HG03066 (cell line): ENCODE data around the gene ZBTB7C.
"Not testable (repeated sequence)": the region's sequence is repeated elsewhere in the genome, so short reads cannot be mapped to it uniquely, and the experiment has no call there.

Source experiments
- ATAC-seq: cut with Tn5 transposase; IDR thresholded peaks from one replicate; pipeline ENCODE4 v1.9.1; 2021; ENCODE audit warnings: low read depth; ENCODE audit not compliant: unreplicated experiment

ZBTB7C gene

GRCh38 chr18:48408727-48409590 is at the start of gene ZBTB7C:
Gene ZBTB7C (minus strand): TSS chr18:48409383.
- ATAC-seq = no peak

- no peak for ATAC-seq
Measured at GRCh38 chr18:48456838-48457237, 47.7 kb upstream of the ZBTB7C start.

- ATAC-seq = no peak
Measured at GRCh38 chr18:48455555-48456478, 46.6 kb upstream of the ZBTB7C start.

- ATAC-seq = no peak
Measured at GRCh38 chr18:48454261-48454757, 45.1 kb upstream of the ZBTB7C start.

DNA sequence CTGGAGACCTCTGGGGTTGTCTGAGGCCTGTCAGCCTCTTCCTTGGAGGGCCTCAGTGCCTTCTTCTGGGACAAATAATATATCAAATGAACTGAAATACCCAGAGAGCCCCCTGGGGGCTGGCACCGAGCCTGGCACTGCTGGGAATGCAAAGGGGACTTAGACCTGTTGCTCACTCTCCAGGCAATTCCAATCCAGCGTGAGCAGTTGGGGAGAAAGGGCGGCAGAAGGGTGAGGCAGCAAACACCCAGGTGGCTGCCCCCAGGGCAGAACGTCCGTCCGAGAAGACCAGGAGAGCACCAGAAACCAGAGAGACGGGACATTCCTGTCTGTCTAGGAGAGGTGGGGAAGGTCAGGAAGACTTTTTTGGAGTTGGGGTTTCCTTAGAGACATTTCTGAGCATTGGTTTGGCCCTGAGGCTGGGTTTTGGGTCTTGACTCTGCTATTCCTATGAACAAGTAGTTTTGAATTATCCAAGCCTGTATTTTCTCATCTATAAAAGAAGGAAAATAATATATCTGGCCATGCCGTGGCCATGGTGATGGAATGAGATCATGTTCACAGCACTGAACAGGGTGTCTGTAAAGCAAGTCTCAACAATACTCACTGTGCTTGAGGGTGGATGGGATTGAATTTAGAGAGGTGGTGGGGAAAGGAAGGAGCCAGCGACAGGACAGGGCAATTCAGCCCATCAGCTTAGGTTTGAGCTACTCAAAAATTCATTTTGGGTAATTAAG is 44.3 kb upstream of the ZBTB7C start:
- no peak for ATAC-seq

- no peak for ATAC-seq
Measured at GRCh38 chr18:48452861-48453323, 43.7 kb upstream of the ZBTB7C start.

DNA sequence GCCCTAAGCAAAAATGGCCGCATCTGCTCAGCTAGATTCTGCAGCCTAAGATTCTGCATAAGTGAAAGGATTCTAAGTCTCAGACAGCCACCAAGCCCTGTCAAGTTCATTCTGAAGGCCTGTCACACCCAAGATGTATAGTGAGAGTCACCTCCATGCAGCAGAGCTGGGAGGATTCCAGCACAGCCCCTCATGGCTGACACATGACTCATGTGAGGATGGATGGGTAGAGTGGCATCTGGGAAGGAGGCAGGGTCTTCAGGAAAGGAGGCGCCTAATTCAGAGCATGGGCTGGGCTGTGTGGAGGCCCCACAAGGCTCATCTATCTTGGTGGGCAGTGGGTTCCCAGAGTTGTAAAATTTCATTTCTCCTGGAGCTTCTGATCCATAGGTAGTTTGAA is 41.5 kb upstream of the ZBTB7C start:
- ATAC-seq = no peak

GRCh38 chr18:48446582-48447225 is 37.5 kb upstream of the ZBTB7C start:
- no peak for ATAC-seq

GRCh38 chr18:48445540-48445939 is 36.4 kb upstream of the ZBTB7C start:
- peak; percentile 62 for ATAC-seq

GRCh38 chr18:48442761-48443160 is 33.6 kb upstream of the ZBTB7C start:
- no peak for ATAC-seq

GRCh38 chr18:48441405-48441881 is 32.3 kb upstream of the ZBTB7C start:
- no peak for ATAC-seq

DNA sequence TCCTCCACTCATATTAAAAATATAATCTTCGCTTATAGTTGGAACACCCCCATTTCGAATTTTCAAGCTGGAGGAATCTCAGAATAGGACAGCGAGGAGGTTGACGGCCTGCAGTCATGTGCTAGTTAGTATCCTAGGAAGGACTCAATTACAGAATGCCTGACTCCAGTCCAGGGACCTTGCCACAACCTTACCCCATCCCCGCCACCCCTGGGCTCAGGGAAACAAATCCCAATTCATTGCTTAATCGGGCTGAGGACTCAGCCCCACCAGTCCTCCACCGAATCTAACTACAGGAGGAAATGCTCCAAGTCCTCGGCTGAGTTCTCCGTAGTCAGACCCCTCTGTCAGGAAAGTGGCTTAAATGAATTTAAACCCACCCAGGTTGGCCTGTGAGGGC is 31.7 kb upstream of the ZBTB7C start:
- ATAC-seq = no peak

DNA sequence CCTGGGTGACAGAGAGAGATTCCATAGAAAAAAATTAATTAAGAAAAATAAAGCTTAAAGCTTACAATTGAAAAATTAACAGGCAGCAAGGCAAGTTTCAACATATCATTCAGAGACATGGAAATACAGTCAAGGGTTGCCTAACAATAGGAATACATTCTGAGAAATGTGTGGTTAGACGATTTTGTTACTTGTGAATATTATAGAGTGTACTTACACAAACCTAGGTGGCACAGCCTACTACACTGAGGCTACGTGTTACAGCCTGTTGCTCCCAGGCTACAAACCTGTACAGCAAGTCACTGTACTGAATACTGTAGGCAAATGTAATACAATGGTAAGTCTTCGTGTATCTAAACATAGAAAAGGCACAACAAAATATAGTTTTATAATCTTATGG is 27.7 kb upstream of the ZBTB7C start:
- ATAC-seq = no peak

DNA sequence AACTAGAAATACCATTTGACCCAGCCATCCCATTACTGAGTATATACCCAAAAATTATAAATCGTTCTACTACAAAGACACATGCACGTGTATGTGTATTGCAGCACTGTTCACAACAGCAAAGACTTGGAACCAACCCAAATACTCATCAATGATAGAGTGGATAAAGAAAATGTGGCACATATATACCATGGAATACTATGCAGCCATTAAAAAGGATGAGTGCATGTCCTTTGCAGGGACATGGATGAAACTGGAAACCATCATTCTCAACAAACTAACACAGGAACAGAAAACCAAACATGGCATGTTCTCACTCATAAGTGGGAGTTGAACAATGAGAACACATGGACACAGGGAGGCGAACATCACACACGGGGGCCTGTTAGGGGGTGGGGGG is 25.2 kb upstream of the ZBTB7C start:
- ATAC-seq = not testable (repeated sequence)

DNA sequence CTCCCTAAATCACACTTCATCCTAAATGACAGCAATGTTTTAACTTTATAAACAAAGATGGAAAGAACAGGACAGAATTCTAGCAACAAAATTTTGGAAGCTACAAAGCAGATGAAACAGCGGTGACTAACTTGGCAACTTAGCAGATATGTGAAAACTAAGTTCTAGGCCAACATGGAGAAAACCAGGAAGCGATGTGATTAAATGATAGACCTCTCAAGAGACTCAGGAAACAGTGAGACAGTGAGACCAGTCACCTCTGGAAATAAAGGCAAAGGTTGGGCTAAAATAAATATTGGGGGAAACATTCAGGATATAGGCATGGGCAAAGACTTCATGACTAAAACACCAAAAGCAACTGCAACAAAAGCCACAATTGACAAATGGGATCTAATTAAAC is 24.4 kb upstream of the ZBTB7C start:
- ATAC-seq = no peak

GRCh38 chr18:48430150-48430549 is 21.0 kb upstream of the ZBTB7C start:
- ATAC-seq = no peak

DNA sequence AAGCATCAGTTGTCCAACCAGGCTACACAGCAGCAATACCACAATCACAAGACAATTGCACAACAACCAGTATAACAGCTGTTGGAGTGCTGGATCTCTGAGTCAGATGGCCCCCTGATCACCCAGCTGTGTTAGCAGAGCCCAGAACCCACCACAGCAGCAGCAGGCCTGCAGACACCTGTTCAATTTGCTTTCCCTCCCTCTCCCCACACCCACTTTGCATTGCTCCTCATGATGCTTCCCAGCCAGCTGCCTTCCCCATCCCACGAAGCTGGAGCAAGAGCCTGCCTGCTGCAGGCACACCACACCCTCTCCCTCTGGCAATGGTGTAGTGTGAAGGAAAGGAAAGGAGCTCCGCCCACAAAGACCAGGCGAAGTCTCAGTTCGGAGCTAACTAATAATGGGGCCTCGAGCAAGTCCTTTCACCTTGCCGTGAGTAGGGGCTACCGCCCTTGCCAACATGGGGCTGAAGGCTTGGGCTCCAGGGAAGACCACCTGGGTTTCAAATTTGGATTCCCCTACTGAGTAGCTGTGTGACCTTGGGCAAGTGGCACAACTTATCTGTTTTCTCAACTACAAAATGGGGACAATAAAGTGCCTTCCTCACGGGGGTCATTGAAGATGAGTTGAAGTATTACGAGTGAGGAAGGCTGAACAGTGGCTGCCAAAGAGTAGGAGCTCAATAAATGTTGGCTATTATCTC is 19.4 kb upstream of the ZBTB7C start:
- ATAC-seq = no peak

- ATAC-seq = no peak
Measured at GRCh38 chr18:48422947-48423378, 13.8 kb upstream of the ZBTB7C start.
